Hippocampal formation (tissue), 2 donors: ENCODE data around the gene POLR2H.
"Not testable (repeated sequence)": the region's sequence is repeated elsewhere in the genome, so short reads cannot be mapped to it uniquely, and the experiment has no call there.

Experiments
- DNase-seq, 2 donors: peaks; one replicate each; lab custom pipeline; 2025; lab: John Stamatoyannopoulos, UW

Gene POLR2H

GRCh38 chr3:184335661-184336546, 25.6 kb upstream of the POLR2H start:
- DNase-seq = peak; percentile 77 to 79

DNA sequence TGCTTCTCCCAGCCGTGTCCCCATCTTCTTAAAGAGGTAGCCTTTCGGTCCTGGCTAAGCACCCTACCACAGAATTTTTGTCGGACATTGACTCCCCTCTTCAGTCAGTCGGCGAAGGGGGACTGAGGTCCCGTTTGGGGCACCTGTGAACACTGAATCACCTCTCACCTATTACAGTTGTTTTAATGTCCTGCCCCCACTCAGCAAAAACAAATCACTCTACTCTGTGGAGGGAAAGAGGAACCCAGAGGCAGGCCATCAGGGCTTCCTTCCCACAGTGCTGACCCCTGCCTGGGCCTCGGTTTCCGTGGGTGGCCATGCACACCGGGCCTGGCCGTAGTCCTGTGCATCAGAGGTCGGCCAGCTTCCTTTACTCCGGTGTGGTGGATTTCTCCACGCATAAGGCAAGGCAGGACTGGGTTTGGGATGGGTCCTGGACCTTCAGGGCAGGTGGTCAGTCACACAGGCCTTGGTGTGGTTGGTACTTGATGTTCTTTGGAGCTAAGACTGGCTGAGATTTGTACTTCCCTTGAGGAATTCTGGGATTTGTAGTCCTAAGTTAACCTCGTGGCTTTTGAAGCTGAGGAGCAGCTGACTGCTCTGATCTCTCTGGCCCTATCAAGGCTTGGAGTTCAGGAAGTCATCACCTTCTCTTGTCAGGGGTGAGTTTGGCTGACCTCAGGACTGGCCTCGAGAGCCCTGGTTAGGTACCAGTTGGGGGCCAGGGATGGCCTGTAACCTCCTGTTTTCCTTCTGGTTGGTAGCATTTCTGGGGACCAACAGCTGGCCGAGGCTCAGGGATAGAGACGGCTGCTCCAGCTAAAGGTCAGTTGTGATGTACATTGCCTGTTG, 24.7 kb upstream of the POLR2H start:
- peak; percentile 59 to 63 for DNase-seq

- peak; percentile 53 to 81 for DNase-seq
Measured at GRCh38 chr3:184337399-184337714, 24.2 kb upstream of the POLR2H start, which contains the start of gene FAM131A. Gene FAM131A, plus strand, starts transcription at chr3:184337600. Its CDS starts 31 bp downstream, at chr3:184337631.

DNA sequence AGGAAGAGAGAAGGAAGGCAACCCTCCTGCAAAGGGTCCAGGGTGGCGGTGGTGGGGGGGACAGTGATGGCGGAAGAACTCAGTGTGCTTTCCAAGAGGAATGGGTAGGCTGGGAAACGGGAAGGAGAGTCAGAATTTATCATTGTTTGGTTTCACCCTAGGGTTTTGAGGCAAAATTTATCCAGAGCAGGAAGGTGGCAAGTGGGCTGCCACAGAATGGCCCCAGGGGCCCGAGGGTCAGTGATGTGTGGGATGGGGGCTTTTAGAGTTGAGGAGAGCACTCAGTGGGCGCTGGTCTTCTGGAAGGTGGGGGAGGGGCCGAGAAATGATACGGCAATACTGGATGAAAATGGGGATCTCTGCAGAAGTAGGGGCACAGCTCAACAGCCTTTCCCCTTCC, 23.5 kb upstream of the POLR2H start:
- DNase-seq = no peak

DNA sequence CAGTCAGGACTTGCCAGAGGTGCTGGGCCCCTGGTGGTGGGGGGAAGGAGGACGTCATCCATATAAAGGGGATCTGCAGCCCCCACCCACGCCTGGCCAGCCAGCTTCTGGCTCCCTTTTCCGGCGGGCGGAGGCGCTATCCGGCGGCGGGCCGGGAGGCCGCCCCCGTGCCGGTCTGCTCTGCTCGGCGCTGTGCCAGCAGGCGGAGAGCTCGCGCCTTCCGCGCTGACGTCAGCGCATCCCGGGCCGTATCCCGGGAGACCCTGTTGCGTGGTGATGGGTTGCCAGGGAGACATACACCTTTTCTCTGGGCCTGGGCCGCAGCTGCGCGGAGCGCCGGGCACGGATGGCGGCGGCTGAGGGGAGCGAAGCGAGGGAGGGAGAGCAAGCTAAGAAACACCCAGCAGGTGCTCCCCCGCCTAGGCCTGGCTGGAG, 23.0 kb upstream of the POLR2H start:
- peak; percentile 69 to 75 for DNase-seq

DNA sequence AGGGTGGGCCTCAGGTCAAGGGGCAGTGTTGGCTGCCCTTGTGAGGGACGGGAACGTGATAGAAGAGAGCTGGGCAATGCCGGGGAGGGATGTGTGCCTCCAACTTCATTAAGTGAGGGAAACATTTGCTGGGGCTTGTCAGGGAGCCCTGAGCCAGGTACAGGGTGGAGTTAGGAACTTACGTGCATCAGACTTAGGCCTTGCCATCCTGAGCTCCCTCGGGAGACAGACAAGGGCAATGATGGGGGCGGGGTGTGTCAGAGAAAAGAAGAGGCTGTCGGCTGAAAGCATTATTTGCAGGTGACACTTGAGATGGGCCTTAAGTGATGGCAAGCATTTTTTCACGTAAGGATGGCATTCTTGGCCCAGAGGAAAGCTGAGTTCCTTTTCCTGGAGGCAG, 22.5 kb upstream of the POLR2H start:
- DNase-seq = no peak

GRCh38 chr3:184339451-184340135, 21.9 kb upstream of the POLR2H start:
- DNase-seq = not testable (repeated sequence)

GRCh38 chr3:184341925-184342324, 19.6 kb upstream of the POLR2H start:
- no peak for DNase-seq

GRCh38 chr3:184343200-184343876, 18.2 kb upstream of the POLR2H start:
- DNase-seq = no peak

DNA sequence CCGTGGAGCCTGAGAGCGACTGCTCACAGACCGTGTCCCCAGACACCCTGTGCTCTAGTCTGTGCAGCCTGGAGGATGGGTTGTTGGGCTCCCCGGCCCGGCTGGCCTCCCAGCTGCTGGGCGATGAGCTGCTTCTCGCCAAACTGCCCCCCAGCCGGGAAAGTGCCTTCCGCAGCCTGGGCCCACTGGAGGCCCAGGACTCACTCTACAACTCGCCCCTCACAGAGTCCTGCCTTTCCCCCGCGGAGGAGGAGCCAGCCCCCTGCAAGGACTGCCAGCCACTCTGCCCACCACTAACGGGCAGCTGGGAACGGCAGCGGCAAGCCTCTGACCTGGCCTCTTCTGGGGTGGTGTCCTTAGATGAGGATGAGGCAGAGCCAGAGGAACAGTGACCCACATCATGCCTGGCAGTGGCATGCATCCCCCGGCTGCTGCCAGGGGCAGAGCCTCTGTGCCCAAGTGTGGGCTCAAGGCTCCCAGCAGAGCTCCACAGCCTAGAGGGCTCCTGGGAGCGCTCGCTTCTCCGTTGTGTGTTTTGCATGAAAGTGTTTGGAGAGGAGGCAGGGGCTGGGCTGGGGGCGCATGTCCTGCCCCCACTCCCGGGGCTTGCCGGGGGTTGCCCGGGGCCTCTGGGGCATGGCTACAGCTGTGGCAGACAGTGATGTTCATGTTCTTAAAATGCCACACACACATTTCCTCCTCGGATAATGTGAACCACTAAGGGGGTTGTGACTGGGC, 16.8 kb upstream of the POLR2H start:
- DNase-seq = no peak

DNA sequence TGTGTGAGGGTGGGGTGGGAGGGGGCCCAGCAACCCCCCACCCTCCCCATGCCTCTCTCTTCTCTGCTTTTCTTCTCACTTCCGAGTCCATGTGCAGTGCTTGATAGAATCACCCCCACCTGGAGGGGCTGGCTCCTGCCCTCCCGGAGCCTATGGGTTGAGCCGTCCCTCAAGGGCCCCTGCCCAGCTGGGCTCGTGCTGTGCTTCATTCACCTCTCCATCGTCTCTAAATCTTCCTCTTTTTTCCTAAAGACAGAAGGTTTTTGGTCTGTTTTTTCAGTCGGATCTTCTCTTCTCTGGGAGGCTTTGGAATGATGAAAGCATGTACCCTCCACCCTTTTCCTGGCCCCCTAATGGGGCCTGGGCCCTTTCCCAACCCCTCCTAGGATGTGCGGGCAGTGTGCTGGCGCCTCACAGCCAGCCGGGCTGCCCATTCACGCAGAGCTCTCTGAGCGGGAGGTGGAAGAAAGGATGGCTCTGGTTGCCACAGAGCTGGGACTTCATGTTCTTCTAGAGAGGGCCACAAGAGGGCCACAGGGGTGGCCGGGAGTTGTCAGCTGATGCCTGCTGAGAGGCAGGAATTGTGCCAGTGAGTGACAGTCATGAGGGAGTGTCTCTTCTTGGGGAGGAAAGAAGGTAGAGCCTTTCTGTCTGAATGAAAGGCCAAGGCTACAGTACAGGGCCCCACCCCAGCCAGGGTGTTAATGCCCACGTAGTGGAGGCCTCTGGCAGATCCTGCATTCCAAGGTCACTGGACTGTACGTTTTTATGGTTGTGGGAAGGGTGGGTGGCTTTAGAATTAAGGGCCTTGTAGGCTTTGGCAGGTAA, 16.0 kb upstream of the POLR2H start:
- peak; percentile 85 to 94 for DNase-seq

- DNase-seq = no peak
Measured at GRCh38 chr3:184346480-184347190, 14.9 kb upstream of the POLR2H start.

- no peak for DNase-seq
Measured at GRCh38 chr3:184347321-184348056, 14.0 kb upstream of the POLR2H start.

GRCh38 chr3:184348057-184348382, 13.5 kb upstream of the POLR2H start:
- no peak for DNase-seq

DNA sequence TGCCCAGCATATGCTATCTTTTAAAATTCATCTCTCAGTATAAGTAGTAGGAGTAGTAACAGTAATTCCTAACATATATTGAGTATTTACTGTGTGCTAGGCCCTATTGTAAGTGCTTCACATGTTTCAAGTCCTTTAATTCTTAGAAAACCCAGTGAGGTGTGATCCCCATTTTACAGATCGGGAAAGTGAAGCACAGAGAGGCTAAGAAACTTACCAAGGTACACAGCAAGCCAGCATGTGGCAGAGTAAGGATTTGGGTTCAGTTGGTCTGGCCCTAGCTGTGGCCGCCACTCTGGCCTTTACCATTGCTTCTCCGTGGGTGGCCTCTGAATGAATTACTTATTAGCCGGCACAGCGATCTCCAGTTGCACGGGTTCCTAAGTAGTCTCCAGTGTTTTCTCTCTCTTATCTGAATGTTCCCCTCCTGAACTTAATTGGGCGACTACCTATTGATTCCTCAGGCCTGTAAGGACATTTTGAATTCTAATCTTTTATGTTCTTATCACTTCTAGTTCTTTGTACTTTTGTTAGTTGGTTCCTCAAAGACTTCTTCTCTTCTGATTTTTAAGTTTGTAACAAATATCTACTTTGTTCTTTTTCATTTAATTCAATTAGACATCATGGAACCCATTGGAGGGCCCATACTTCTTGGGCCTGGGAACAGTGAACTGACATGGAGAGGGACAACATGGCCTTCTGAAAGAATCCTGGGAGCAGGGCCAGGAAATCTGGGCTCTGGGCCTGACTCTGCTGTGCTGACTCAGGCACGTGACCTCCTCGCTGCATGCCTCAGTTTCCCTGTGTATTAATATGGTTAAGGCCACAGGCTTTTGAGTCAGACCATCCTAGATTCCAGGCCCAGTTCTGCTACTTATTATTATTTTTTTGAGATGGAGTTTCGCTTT, 11.7 kb upstream of the POLR2H start:
- no peak for DNase-seq

- no peak for DNase-seq
Measured at GRCh38 chr3:184350618-184351017, 10.9 kb upstream of the POLR2H start.

DNA sequence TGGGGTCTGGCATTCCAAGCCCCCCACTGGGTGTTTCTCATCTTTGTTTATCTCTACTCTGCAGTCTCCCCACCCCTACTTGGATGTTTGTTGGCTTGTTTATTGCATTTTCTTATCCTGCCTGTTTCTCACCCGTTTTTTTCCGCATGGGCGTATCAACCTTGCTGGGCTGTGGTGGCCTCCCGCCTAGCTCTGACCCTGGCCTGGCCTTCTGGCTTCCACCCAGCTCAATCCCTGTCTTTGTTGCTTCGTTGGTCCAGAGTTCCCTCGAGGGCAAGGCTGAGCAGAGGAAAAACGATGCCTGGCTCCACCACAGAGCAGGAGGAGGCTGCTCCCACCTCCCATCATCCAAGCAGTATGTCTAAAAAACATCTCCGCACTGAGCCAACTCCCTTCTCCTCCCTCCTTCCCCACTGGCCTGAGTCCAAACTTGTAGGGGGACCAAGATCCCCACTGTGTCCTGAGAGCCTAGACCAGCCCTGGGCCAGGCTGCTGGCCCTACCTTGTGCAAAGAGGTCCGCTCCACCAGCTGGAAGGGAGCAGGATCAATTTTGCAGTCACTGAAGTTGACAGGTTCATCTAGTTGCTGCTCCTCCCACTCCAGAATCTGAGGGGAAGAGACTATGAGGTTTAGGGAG, 9.9 kb upstream of the POLR2H start:
- no peak for DNase-seq
